ENCODE data around the gene ACSL5.

DNA sequence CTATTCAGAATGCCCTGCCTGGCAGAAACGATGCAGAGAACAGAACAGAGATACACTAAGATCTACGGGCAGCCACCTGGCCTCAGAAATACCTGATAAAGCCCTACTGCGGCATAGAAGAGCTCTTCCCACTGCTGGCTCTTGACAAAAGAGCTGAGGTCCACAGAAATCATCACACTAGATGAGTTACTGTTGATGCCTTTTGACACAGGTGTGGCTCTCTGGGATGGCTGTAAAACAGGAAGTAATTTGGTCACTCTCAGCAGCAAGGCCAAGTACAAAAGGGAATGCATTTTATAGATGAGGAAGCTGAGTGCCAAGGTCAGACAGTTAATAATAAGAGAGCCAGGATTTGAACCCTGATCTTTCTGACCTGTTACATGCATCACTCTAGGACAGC lies 35.0 kb upstream of the ACSL5 start:
- TF ChIP-seq, protein P1, sequence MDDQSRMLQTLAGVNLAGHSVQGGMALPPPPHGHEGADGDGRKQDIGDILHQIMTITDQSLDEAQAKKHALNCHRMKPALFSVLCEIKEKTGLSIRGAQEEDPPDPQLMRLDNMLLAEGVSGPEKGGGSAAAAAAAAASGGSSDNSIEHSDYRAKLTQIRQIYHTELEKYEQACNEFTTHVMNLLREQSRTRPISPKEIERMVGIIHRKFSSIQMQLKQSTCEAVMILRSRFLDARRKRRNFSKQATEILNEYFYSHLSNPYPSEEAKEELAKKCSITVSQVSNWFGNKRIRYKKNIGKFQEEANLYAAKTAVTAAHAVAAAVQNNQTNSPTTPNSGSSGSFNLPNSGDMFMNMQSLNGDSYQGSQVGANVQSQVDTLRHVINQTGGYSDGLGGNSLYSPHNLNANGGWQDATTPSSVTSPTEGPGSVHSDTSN (IDR thresholded peaks at IDR 0.05; ENCODE audit: insufficient replicate concordance, low read depth, low read length) = no peak
- TF ChIP-seq POLR2A (IDR thresholded peaks at IDR 0.05; ENCODE audit: low read depth, low read length) (no peak), SREBF2 (IDR thresholded peaks at IDR 0.05; ENCODE audit: low read length) (no peak), TCF7 (IDR thresholded peaks at IDR 0.05; ENCODE audit: borderline replicate concordance) (no peak), MXI1 (IDR thresholded peaks at IDR 0.05; ENCODE audit: low read depth, low read length) (no peak), POLR2AphosphoS2 (IDR thresholded peaks at IDR 0.05; ENCODE audit: low read depth, low read length) (no peak), HDAC6 (IDR thresholded peaks at IDR 0.05; ENCODE audit: unreplicated experiment) (no peak), ZNF384 (IDR thresholded peaks at IDR 0.05; ENCODE audit: borderline replicate concordance, low read depth, low read length) (no peak), EZH2 (IDR thresholded peaks at IDR 0.05; ENCODE audit: borderline replicate concordance, control insufficient read depth, low read depth, low read length) (no peak)
- TF ChIP-seq, protein P2, sequence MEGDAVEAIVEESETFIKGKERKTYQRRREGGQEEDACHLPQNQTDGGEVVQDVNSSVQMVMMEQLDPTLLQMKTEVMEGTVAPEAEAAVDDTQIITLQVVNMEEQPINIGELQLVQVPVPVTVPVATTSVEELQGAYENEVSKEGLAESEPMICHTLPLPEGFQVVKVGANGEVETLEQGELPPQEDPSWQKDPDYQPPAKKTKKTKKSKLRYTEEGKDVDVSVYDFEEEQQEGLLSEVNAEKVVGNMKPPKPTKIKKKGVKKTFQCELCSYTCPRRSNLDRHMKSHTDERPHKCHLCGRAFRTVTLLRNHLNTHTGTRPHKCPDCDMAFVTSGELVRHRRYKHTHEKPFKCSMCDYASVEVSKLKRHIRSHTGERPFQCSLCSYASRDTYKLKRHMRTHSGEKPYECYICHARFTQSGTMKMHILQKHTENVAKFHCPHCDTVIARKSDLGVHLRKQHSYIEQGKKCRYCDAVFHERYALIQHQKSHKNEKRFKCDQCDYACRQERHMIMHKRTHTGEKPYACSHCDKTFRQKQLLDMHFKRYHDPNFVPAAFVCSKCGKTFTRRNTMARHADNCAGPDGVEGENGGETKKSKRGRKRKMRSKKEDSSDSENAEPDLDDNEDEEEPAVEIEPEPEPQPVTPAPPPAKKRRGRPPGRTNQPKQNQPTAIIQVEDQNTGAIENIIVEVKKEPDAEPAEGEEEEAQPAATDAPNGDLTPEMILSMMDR (IDR thresholded peaks at IDR 0.05 in 2 of 3, conservative IDR thresholded peaks at IDR 0.05 in 1 of 3; ENCODE audit: control insufficient read depth in 2 of 3, extremely low read depth in 1 of 3, insufficient read depth in 1 of 3, low read depth in 3 of 3, low read length in 3 of 3) = no peak
- TF ChIP-seq, protein P3, sequence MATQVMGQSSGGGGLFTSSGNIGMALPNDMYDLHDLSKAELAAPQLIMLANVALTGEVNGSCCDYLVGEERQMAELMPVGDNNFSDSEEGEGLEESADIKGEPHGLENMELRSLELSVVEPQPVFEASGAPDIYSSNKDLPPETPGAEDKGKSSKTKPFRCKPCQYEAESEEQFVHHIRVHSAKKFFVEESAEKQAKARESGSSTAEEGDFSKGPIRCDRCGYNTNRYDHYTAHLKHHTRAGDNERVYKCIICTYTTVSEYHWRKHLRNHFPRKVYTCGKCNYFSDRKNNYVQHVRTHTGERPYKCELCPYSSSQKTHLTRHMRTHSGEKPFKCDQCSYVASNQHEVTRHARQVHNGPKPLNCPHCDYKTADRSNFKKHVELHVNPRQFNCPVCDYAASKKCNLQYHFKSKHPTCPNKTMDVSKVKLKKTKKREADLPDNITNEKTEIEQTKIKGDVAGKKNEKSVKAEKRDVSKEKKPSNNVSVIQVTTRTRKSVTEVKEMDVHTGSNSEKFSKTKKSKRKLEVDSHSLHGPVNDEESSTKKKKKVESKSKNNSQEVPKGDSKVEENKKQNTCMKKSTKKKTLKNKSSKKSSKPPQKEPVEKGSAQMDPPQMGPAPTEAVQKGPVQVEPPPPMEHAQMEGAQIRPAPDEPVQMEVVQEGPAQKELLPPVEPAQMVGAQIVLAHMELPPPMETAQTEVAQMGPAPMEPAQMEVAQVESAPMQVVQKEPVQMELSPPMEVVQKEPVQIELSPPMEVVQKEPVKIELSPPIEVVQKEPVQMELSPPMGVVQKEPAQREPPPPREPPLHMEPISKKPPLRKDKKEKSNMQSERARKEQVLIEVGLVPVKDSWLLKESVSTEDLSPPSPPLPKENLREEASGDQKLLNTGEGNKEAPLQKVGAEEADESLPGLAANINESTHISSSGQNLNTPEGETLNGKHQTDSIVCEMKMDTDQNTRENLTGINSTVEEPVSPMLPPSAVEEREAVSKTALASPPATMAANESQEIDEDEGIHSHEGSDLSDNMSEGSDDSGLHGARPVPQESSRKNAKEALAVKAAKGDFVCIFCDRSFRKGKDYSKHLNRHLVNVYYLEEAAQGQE (IDR thresholded peaks at IDR 0.05; ENCODE audit: low read depth, low read length) = no peak
- TF ChIP-seq, protein P4, sequence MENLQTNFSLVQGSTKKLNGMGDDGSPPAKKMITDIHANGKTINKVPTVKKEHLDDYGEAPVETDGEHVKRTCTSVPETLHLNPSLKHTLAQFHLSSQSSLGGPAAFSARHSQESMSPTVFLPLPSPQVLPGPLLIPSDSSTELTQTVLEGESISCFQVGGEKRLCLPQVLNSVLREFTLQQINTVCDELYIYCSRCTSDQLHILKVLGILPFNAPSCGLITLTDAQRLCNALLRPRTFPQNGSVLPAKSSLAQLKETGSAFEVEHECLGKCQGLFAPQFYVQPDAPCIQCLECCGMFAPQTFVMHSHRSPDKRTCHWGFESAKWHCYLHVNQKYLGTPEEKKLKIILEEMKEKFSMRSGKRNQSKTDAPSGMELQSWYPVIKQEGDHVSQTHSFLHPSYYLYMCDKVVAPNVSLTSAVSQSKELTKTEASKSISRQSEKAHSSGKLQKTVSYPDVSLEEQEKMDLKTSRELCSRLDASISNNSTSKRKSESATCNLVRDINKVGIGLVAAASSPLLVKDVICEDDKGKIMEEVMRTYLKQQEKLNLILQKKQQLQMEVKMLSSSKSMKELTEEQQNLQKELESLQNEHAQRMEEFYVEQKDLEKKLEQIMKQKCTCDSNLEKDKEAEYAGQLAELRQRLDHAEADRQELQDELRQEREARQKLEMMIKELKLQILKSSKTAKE (IDR thresholded peaks at IDR 0.05; ENCODE audit: low read depth, poor library complexity, severe bottlenecking) = no peak
- TF ChIP-seq, protein P5, sequence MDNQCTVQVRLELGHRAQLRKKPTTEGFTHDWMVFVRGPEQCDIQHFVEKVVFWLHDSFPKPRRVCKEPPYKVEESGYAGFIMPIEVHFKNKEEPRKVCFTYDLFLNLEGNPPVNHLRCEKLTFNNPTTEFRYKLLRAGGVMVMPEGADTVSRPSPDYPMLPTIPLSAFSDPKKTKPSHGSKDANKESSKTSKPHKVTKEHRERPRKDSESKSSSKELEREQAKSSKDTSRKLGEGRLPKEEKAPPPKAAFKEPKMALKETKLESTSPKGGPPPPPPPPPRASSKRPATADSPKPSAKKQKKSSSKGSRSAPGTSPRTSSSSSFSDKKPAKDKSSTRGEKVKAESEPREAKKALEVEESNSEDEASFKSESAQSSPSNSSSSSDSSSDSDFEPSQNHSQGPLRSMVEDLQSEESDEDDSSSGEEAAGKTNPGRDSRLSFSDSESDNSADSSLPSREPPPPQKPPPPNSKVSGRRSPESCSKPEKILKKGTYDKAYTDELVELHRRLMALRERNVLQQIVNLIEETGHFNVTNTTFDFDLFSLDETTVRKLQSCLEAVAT (IDR thresholded peaks at IDR 0.05) = no peak

Data from GM12878 (cell line).